Stimulated activated CD4-positive, alpha-beta T cell treated with anti-CD3 and anti-CD28 coated beads, Interleukin-12 subunit alpha, Interleukin-12 subunit beta, amount 100 ng/mL, for 4 hours (primary cell): Measurements from ENCODE around the gene CLSTN2.

Experiments used
- DNase-seq: peaks from one replicate; pipeline ENCODE4 v3.0.0-alpha.2; 2020

The CLSTN2 gene

GRCh38 chr3:139935016-139935865 lies at the start of gene CLSTN2:
CLSTN2 (plus strand) TSS chr3:139935185.
- DNase-seq = no peak

- DNase-seq = no peak
These were observed 47.6 kb upstream of the CLSTN2 start for GRCh38 chr3:139887431-139887830.

- no peak for DNase-seq
These were observed 46.3 kb upstream of the CLSTN2 start for GRCh38 chr3:139888561-139889140.

- no peak for DNase-seq
These were observed 41.6 kb upstream of the CLSTN2 start for GRCh38 chr3:139893267-139893962.

- DNase-seq = no peak
These were observed 40.9 kb upstream of the CLSTN2 start for GRCh38 chr3:139893963-139894642.

GRCh38 chr3:139894643-139894989 lies 40.4 kb upstream of the CLSTN2 start:
- DNase-seq = no peak

- DNase-seq = no peak
These were observed 37.2 kb upstream of the CLSTN2 start for GRCh38 chr3:139897759-139898158.

- no peak for DNase-seq
These were observed 28.6 kb upstream of the CLSTN2 start for GRCh38 chr3:139906418-139906817.

- DNase-seq = no peak
These were observed 25.2 kb upstream of the CLSTN2 start for GRCh38 chr3:139909811-139910210.

- no peak for DNase-seq
These were observed 18.7 kb upstream of the CLSTN2 start for GRCh38 chr3:139916271-139916670.

GRCh38 chr3:139917226-139917785 lies 17.7 kb upstream of the CLSTN2 start:
- DNase-seq = no peak

GRCh38 chr3:139928708-139929505 lies 6.1 kb upstream of the CLSTN2 start:
- no peak for DNase-seq

GRCh38 chr3:139930211-139930610 lies 4.8 kb upstream of the CLSTN2 start:
- DNase-seq = no peak

GRCh38 chr3:139933766-139934165 lies 1.2 kb upstream of the CLSTN2 start:
- no peak for DNase-seq

GRCh38 chr3:139934613-139935015 lies 371 bp upstream of the CLSTN2 start:
- no peak for DNase-seq

- no peak for DNase-seq
These were observed 1.2 kb downstream of the CLSTN2 start for GRCh38 chr3:139935866-139936817.

- no peak for DNase-seq
These were observed 2.8 kb downstream of the CLSTN2 start for GRCh38 chr3:139937674-139938279.

- no peak for DNase-seq
These were observed 4.8 kb downstream of the CLSTN2 start for GRCh38 chr3:139939681-139940190.

GRCh38 chr3:139940622-139941021 lies 5.6 kb downstream of the CLSTN2 start:
- DNase-seq = no peak

GRCh38 chr3:139941580-139941979 lies 6.6 kb downstream of the CLSTN2 start:
- DNase-seq = no peak
